Measurements from ENCODE around the gene NTM. TPM values are rescaled to one million over a fixed set of nuclear protein-coding genes. Genes with fewer than 3 reads are reported as not detected.
"Not testable (repeated sequence)": the region's sequence is repeated elsewhere in the genome, so short reads cannot be mapped to it uniquely, and the experiment has no call there.

NTM gene
- total RNA-seq, 1 donor from 2014 or later = 9.9 TPM

GRCh38 chr11:132310390-132311375, 940.3 kb downstream of the NTM start:
- Histone ChIP-seq H3K36me3 (ENCODE audit: control insufficient read depth in 3 of 3, insufficient read depth in 3 of 3, low read length in 3 of 3) (no peaks in the 10 kb centered on the region), H3K27ac (ENCODE audit: low read depth, low read length) (no peak overlapping the region), H3K4me1 (ENCODE audit: control insufficient read depth in 3 of 3, insufficient read depth in 3 of 3, low read length in 3 of 3) (peaks cover 0 to 5% (median 4%) of the 10 kb centered on the region in 3 donors), H3K9ac (ENCODE audit: low read depth in 1 of 3, low read length in 3 of 3) (no peak overlapping the region), H3K27me3 (ENCODE audit: control insufficient read depth in 3 of 3, insufficient read depth in 3 of 3, low read length in 3 of 3) (no peaks in the 10 kb centered on the region), H3K9me3 (ENCODE audit: control insufficient read depth in 3 of 3, low read length in 3 of 3) (no peaks in the 10 kb centered on the region), H3K4me3 (ENCODE audit: low read length in 3 of 3) (no peak overlapping the region)

- peaks cover 0 to 5% (median 4%) of the 10 kb centered on the region in 3 donors for H3K4me1 ChIP-seq (ENCODE audit: control insufficient read depth in 3 of 3, insufficient read depth in 3 of 3, low read length in 3 of 3)
- H3K9me3 ChIP-seq (ENCODE audit: control insufficient read depth in 3 of 3, low read length in 3 of 3) = no peaks in the 10 kb centered on the region
- H3K36me3 ChIP-seq (ENCODE audit: control insufficient read depth in 3 of 3, insufficient read depth in 3 of 3, low read length in 3 of 3) = no peaks in the 10 kb centered on the region
- no peaks in the 10 kb centered on the region for H3K27me3 ChIP-seq (ENCODE audit: control insufficient read depth in 3 of 3, insufficient read depth in 3 of 3, low read length in 3 of 3)
- no peak overlapping the region for H3K4me3 ChIP-seq (ENCODE audit: low read length in 3 of 3)
- H3K9ac ChIP-seq (ENCODE audit: low read depth in 1 of 3, low read length in 3 of 3) = no peak overlapping the region
- H3K27ac ChIP-seq (ENCODE audit: low read depth, low read length) = no peak overlapping the region
These were observed 941.3 kb downstream of the NTM start for GRCh38 chr11:132311703-132312102.

- H3K4me1 ChIP-seq (ENCODE audit: control insufficient read depth in 3 of 3, insufficient read depth in 3 of 3, low read length in 3 of 3) = peaks cover 0 to 5% (median 4%) of the 10 kb centered on the region in 3 donors
- H3K27me3 ChIP-seq (ENCODE audit: control insufficient read depth in 3 of 3, insufficient read depth in 3 of 3, low read length in 3 of 3) = no peaks in the 10 kb centered on the region
- no peaks in the 10 kb centered on the region for H3K9me3 ChIP-seq (ENCODE audit: control insufficient read depth in 3 of 3, low read length in 3 of 3)
- H3K27ac ChIP-seq (ENCODE audit: low read depth, low read length) = no peak overlapping the region
- no peak overlapping the region for H3K4me3 ChIP-seq (ENCODE audit: low read length in 3 of 3)
- H3K9ac ChIP-seq (ENCODE audit: low read depth in 1 of 3, low read length in 3 of 3) = no peak overlapping the region
- no peaks in the 10 kb centered on the region for H3K36me3 ChIP-seq (ENCODE audit: control insufficient read depth in 3 of 3, insufficient read depth in 3 of 3, low read length in 3 of 3)
These were observed 941.7 kb downstream of the NTM start for GRCh38 chr11:132312161-132312560.

DNA sequence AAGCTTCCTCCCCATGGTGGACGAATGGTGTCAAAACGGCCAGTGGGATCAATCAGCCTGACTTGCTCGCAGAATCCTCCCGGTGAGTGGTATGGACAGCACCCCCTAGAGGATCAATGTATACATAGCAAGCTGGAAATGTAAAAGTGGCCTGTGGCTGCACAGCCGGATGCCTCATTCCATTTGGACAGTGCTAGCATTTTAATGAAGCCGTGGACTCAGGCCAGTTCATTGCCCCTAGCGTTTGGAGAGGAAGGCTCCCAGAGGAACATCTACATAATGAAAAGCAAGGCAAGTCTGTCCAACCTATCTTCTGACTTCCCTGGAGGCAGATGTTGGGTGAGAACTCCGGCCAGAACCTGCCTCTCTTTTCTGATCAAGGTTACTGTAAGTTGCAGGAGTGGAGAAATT, 942.3 kb downstream of the NTM start:
- Histone ChIP-seq H3K9ac (ENCODE audit: low read depth in 1 of 3, low read length in 3 of 3) (no peak overlapping the region), H3K27me3 (ENCODE audit: control insufficient read depth in 3 of 3, insufficient read depth in 3 of 3, low read length in 3 of 3) (no peaks in the 10 kb centered on the region), H3K4me3 (ENCODE audit: low read length in 3 of 3) (no peak overlapping the region), H3K9me3 (ENCODE audit: control insufficient read depth in 3 of 3, low read length in 3 of 3) (no peaks in the 10 kb centered on the region), H3K4me1 (ENCODE audit: control insufficient read depth in 3 of 3, insufficient read depth in 3 of 3, low read length in 3 of 3) (peaks cover 0 to 5% (median 4%) of the 10 kb centered on the region in 3 donors), H3K27ac (ENCODE audit: low read depth, low read length) (no peak overlapping the region), H3K36me3 (ENCODE audit: control insufficient read depth in 3 of 3, insufficient read depth in 3 of 3, low read length in 3 of 3) (no peaks in the 10 kb centered on the region)

GRCh38 chr11:132314911-132315455, 944.6 kb downstream of the NTM start:
- Histone ChIP-seq H3K27ac (ENCODE audit: low read depth, low read length) (no peak overlapping the region), H3K9ac (ENCODE audit: low read depth in 1 of 3, low read length in 3 of 3) (no peak overlapping the region), H3K27me3 (ENCODE audit: control insufficient read depth in 3 of 3, insufficient read depth in 3 of 3, low read length in 3 of 3) (peaks cover 0 to 3% (median 0%) of the 10 kb centered on the region in 3 donors), H3K9me3 (ENCODE audit: control insufficient read depth in 3 of 3, low read length in 3 of 3) (no peaks in the 10 kb centered on the region), H3K4me1 (ENCODE audit: control insufficient read depth in 3 of 3, insufficient read depth in 3 of 3, low read length in 3 of 3) (peaks cover 0 to 5% (median 4%) of the 10 kb centered on the region in 3 donors), H3K4me3 (ENCODE audit: low read length in 3 of 3) (no peak overlapping the region), H3K36me3 (ENCODE audit: control insufficient read depth in 3 of 3, insufficient read depth in 3 of 3, low read length in 3 of 3) (no peaks in the 10 kb centered on the region)

DNA sequence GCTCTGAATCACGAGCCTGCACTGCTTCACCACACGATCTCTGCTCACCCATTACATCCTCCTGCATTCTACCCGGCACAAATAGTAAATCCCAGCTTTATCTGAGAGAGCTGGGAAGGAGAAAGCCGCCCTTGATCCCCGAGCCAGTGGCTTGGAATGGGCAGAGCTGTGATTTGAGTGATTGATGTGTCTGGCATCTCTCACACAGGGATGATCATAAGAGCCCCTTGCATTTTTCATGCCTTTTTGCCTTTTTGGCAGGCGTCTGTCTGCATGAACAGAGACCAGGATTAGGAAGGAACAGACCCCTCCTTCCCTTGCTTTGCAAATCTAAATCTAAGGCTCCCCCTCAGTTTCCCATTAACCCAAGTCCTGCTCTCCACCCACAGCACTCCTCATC, 945.3 kb downstream of the NTM start:
- no peak overlapping the region for H3K4me3 ChIP-seq (ENCODE audit: low read length in 3 of 3)
- H3K36me3 ChIP-seq (ENCODE audit: control insufficient read depth in 3 of 3, insufficient read depth in 3 of 3, low read length in 3 of 3) = no peaks in the 10 kb centered on the region
- H3K9me3 ChIP-seq (ENCODE audit: control insufficient read depth in 3 of 3, low read length in 3 of 3) = no peaks in the 10 kb centered on the region
- H3K4me1 ChIP-seq (ENCODE audit: control insufficient read depth in 3 of 3, insufficient read depth in 3 of 3, low read length in 3 of 3) = peaks cover 0 to 2% (median under 1%) of the 10 kb centered on the region in 3 donors
- no peak overlapping the region for H3K27ac ChIP-seq (ENCODE audit: low read depth, low read length)
- no peak overlapping the region for H3K9ac ChIP-seq (ENCODE audit: low read depth in 1 of 3, low read length in 3 of 3)
- H3K27me3 ChIP-seq (ENCODE audit: control insufficient read depth in 3 of 3, insufficient read depth in 3 of 3, low read length in 3 of 3) = peaks cover 0 to 3% (median 0%) of the 10 kb centered on the region in 3 donors

- Histone ChIP-seq H3K36me3 (ENCODE audit: control insufficient read depth in 3 of 3, insufficient read depth in 3 of 3, low read length in 3 of 3) (no peaks in the 10 kb centered on the region), H3K4me1 (ENCODE audit: control insufficient read depth in 3 of 3, insufficient read depth in 3 of 3, low read length in 3 of 3) (no peaks in the 10 kb centered on the region), H3K4me3 (ENCODE audit: low read length in 3 of 3) (no peak overlapping the region), H3K9ac (ENCODE audit: low read depth in 1 of 3, low read length in 3 of 3) (no peak overlapping the region), H3K27me3 (ENCODE audit: control insufficient read depth in 3 of 3, insufficient read depth in 3 of 3, low read length in 3 of 3) (peaks cover 0 to 3% (median 0%) of the 10 kb centered on the region in 3 donors), H3K27ac (ENCODE audit: low read depth, low read length) (no peak overlapping the region), H3K9me3 (ENCODE audit: control insufficient read depth in 3 of 3, low read length in 3 of 3) (no peaks in the 10 kb centered on the region)
These were observed 948.2 kb downstream of the NTM start for GRCh38 chr11:132318421-132319157.

GRCh38 chr11:132319419-132319818, 949.0 kb downstream of the NTM start:
- H3K4me1 ChIP-seq (ENCODE audit: control insufficient read depth in 3 of 3, insufficient read depth in 3 of 3, low read length in 3 of 3); H3K36me3 ChIP-seq (ENCODE audit: control insufficient read depth in 3 of 3, insufficient read depth in 3 of 3, low read length in 3 of 3); H3K27ac ChIP-seq (ENCODE audit: low read depth, low read length); H3K27me3 ChIP-seq (ENCODE audit: control insufficient read depth in 3 of 3, insufficient read depth in 3 of 3, low read length in 3 of 3); H3K9me3 ChIP-seq (ENCODE audit: control insufficient read depth in 3 of 3, low read length in 3 of 3); H3K4me3 ChIP-seq (ENCODE audit: low read length in 3 of 3); H3K9ac ChIP-seq (ENCODE audit: low read depth in 1 of 3, low read length in 3 of 3): not testable (repeated sequence)

DNA sequence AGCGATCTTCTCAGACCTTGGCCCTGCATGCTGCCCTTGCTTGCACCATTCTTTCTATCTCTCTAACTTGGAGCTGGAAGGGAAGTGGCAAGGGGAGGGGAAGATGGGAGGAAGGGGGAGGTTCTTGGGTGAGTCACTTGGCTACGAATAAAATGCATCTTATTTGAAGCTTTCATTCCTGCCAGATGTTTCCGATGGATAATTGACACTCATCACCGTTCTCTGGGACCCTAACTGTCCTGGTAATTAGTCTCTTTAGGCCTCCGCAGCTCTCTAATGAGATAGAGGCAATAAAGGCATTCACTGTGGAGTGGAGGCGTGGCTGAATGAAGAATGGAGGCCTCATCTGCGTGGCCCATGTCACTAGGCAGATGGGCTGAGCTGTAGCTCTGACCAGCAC, 960.1 kb downstream of the NTM start:
- Histone ChIP-seq H3K4me3 (ENCODE audit: low read length in 3 of 3) (no peak overlapping the region), H3K27me3 (ENCODE audit: control insufficient read depth in 3 of 3, insufficient read depth in 3 of 3, low read length in 3 of 3) (peaks cover 0 to 8% (median 0%) of the 10 kb centered on the region in 3 donors), H3K9me3 (ENCODE audit: control insufficient read depth in 3 of 3, low read length in 3 of 3) (no peaks in the 10 kb centered on the region), H3K36me3 (ENCODE audit: control insufficient read depth in 3 of 3, insufficient read depth in 3 of 3, low read length in 3 of 3) (no peaks in the 10 kb centered on the region), H3K9ac (ENCODE audit: low read depth in 1 of 3, low read length in 3 of 3) (no peak overlapping the region), H3K4me1 (ENCODE audit: control insufficient read depth in 3 of 3, insufficient read depth in 3 of 3, low read length in 3 of 3) (no peaks in the 10 kb centered on the region), H3K27ac (ENCODE audit: low read depth, low read length) (no peak overlapping the region)
